Activated B cell treated with CpG ODN at 0.5 μM for 24 hours (primary cell): ENCODE measurements around the gene BSPH1. TPM values are rescaled to one million over a fixed set of nuclear protein-coding genes. Genes with fewer than 3 reads are reported as not detected.
"Not testable (repeated sequence)": the region's sequence is repeated elsewhere in the genome, so short reads cannot be mapped to it uniquely, and the experiment has no call there.

Experiments
- ATAC-seq: fragments of 200-7000 bp; cut with Tn5 transposase; one replicate; pipeline ENCODE4 v1.10.0; 2021; ENCODE audit warnings: low read depth, mild to moderate bottlenecking, moderate library complexity
- CTCF ChIA-PET: fragments of 350-600 bp; sonication (Branson Sonifier 250); formaldehyde crosslinking; loops from one replicate; lab custom pipeline; 2021; ENCODE audit warnings: antibody characterized with exemption; lab: Charles Lee
- POLR2A ChIA-PET: fragments of 350-600 bp; sonication (Branson Sonifier 250); formaldehyde crosslinking; loops from one replicate; lab custom pipeline; 2021; ENCODE audit warnings: antibody characterized with exemption; lab: Charles Lee
- DNase-seq: peaks from one replicate; pipeline ENCODE4 v3.0.0; 2022
- H3K27ac Mint-ChIP-seq: one replicate; pipeline ENCODE4 v1.8.0; 2020; ENCODE audit warnings: mixed read lengths
- H3K27me3 Mint-ChIP-seq: one replicate; pipeline ENCODE4 v1.8.0; 2021; ENCODE audit warnings: mixed read lengths
- H3K36me3 Mint-ChIP-seq: one replicate; pipeline ENCODE4 v1.8.0; 2021; ENCODE audit warnings: low read depth, mixed read lengths
- H3K4me1 Mint-ChIP-seq: one replicate; pipeline ENCODE4 v1.8.0; 2021; ENCODE audit warnings: mixed read lengths
- H3K4me3 Mint-ChIP-seq: one replicate; pipeline ENCODE4 v1.8.0; 2020; ENCODE audit warnings: mild to moderate bottlenecking, mixed read lengths
- H3K9me3 Mint-ChIP-seq: one replicate; pipeline ENCODE4 v1.8.0; 2020; ENCODE audit warnings: mixed read lengths
- intact Hi-C: fragments of 100-400 bp; cut with micrococcal nuclease; formaldehyde crosslinking; loops from one replicate; pipeline ENCODE4 v1.15.1; 2024
- total RNA-seq: library from RNA; stranded (reverse); gene quantifications from 2 replicates; pipeline ENCODE4 v1.2.3, GENCODE V29; 2022
- TF ChIP-seq, protein P1 (sequence below): fragments of 200-600 bp; IDR thresholded peaks from one replicate; pipeline ENCODE4 v1.8.0; 2022; ENCODE audit warnings: antibody characterized with exemption, mild to moderate bottlenecking

The BSPH1 gene
- total RNA-seq, 1 donor from 2014 or later: not detected

DNA sequence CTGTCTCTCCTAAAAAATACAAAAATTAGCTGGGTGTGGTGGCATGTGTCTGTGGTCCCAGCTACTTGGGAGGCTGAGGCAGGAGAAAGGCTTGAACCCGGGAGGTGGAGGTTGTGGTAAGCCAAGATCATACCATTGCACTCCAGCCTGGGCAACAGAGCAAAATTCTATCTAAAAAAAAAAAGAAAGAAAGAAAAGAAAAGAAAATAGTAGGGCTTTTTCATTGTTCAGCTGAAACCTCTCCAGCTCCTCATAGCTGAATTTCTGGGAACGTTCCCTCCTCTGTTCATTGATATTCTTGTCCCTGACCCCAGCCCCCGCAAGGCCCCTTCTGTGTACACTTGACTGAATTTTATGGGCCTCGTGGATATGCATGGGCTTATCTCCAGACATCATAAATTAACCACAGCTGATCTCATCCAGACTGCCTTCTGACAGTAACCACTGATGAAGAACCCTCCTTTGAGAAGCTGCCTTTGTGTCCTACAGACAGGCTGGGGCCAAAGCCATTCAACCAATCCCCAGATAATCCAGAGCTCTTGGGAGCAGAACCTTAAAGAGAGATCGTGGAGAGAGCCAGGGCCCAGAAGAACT lies 2.3 kb upstream of the BSPH1 start, which contains the start of gene ELSPBP1:
Gene ELSPBP1, plus strand, starts transcription at position 424 of the 594 bp plus-strand sequence. CDS start 14,036 bp downstream, outside the sequence.
- no peak for ATAC-seq
- peaks cover 8% of the 10 kb centered on the region for H3K27me3 Mint-ChIP-seq
- POLR2A ChIA-PET: no interaction called here
- no peaks in the 10 kb centered on the region for H3K4me1 Mint-ChIP-seq
- CTCF ChIA-PET: no interaction called here
- no peak within 1 kb of the TSS for H3K27ac Mint-ChIP-seq
- H3K36me3 Mint-ChIP-seq: no peaks in the 10 kb centered on the region
- no peaks in the 10 kb centered on the region for H3K9me3 Mint-ChIP-seq
- intact Hi-C loops: no loop called here
- TF ChIP-seq, protein P1, sequence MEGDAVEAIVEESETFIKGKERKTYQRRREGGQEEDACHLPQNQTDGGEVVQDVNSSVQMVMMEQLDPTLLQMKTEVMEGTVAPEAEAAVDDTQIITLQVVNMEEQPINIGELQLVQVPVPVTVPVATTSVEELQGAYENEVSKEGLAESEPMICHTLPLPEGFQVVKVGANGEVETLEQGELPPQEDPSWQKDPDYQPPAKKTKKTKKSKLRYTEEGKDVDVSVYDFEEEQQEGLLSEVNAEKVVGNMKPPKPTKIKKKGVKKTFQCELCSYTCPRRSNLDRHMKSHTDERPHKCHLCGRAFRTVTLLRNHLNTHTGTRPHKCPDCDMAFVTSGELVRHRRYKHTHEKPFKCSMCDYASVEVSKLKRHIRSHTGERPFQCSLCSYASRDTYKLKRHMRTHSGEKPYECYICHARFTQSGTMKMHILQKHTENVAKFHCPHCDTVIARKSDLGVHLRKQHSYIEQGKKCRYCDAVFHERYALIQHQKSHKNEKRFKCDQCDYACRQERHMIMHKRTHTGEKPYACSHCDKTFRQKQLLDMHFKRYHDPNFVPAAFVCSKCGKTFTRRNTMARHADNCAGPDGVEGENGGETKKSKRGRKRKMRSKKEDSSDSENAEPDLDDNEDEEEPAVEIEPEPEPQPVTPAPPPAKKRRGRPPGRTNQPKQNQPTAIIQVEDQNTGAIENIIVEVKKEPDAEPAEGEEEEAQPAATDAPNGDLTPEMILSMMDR: no peak
- no peak within 1 kb of the TSS for H3K4me3 Mint-ChIP-seq
- no peak for DNase-seq

- no peak overlapping the region for H3K4me3 Mint-ChIP-seq
- no peak overlapping the region for H3K27ac Mint-ChIP-seq
- H3K36me3 Mint-ChIP-seq: no peaks in the 10 kb centered on the region
- TF ChIP-seq, protein P1: no peak
- no peaks in the 10 kb centered on the region for H3K4me1 Mint-ChIP-seq
- H3K9me3 Mint-ChIP-seq: no peaks in the 10 kb centered on the region
- intact Hi-C loops: no loop called here
- ATAC-seq: no peak
- ChIA-PET POLR2A (no interaction called here), CTCF (no interaction called here)
- peaks cover 14% of the 10 kb centered on the region for H3K27me3 Mint-ChIP-seq
- DNase-seq: no peak
These were observed 670 bp downstream of the BSPH1 start for GRCh38 chr19:47991191-47991808.

DNA sequence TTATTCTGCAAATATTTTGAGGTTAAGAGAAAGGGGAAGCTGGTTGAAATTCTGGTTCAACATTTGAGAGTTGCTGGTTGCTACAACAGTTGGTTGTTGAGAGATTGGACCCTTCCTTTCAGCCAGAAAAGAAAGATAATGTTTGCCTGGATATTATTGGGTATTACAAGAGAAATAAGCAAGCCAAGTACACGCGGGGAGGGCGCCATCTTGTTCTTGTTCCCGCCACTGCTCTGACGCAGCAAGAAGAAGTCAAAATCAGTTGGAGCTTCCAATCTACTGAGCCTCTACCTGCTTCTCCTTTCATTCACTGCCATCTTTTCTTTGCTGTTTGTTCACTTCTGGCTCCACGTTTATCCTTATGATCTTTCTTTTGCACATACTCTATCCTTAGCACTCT lies 18.4 kb downstream of the BSPH1 start:
- no peak for DNase-seq
- POLR2A ChIA-PET: no interaction called here
- Mint-ChIP-seq H3K27me3 (peaks cover 28% of the 10 kb centered on the region), H3K27ac (no peak overlapping the region), H3K9me3 (peaks cover 4% of the 10 kb centered on the region), H3K4me3 (no peak overlapping the region), H3K4me1 (no peaks in the 10 kb centered on the region), H3K36me3 (no peaks in the 10 kb centered on the region)
- intact Hi-C loops: no loop called here
- CTCF ChIA-PET: no interaction called here
- TF ChIP-seq, protein P1: no peak
- no peak for ATAC-seq

GRCh38 chr19:47955936-47956335 lies 36.0 kb downstream of the BSPH1 start:
- H3K36me3 Mint-ChIP-seq, POLR2A ChIA-PET, H3K27me3 Mint-ChIP-seq, H3K4me3 Mint-ChIP-seq, H3K4me1 Mint-ChIP-seq, H3K27ac Mint-ChIP-seq, H3K9me3 Mint-ChIP-seq, ATAC-seq, DNase-seq, intact Hi-C loops, CTCF ChIA-PET: not testable (repeated sequence)

DNA sequence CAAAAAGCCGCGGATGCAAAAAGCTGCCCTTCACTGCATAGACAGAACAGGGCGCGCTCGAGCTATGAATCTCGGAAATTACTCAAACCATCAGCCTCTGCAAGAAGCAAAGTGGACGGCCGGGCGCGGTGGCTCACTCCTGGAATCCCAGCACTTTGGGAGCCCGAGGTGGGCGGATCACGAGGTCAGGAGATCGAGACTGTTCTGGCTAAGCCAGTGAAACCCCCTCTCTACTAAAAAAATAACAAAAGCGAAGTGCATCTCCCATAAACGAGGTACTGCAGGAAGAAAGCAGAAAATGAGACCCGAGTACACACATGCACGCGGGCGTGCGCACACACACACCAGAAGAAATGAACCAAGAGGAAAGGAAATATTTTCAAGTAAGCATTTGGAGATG lies 39.8 kb downstream of the BSPH1 start:
- H3K27ac Mint-ChIP-seq, CTCF ChIA-PET, H3K4me1 Mint-ChIP-seq, H3K27me3 Mint-ChIP-seq, H3K9me3 Mint-ChIP-seq, H3K36me3 Mint-ChIP-seq, DNase-seq, POLR2A ChIA-PET, H3K4me3 Mint-ChIP-seq, intact Hi-C loops, ATAC-seq: not testable (repeated sequence)

DNA sequence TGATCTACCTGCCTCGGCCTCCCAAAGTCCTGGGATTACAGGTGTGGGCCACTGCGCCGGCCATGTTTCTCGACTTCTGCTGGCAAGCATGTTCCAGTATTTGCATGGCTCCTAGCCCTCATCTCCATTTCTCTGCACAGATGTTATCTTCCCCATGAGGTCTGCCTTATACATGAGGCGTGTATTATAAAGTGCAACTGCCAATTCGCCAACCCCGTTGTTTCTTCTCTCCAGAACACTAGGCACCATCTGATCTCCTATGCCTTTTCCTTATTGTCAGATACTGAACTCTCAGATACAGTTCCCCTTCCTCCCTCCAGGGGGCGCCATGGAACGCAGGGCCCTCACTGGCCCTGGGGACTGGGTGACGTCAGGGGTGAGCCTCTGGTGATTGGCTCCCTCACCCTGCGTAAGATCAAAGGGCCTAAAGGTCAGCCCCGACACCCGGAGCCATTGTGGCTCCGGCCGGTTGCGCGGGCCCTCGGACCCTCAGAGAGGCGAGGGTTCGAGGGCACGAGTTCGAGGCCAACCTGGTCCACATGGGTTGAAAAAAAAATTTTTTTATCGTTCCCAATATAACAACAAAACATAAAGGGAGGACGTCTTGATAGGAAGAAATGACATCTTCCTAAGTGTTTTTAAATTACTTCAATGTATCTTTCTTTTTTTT lies 42.0 kb downstream of the BSPH1 start:
- POLR2A ChIA-PET, H3K4me1 Mint-ChIP-seq, CTCF ChIA-PET, H3K36me3 Mint-ChIP-seq, H3K27me3 Mint-ChIP-seq, intact Hi-C loops, H3K27ac Mint-ChIP-seq, H3K4me3 Mint-ChIP-seq, ATAC-seq, H3K9me3 Mint-ChIP-seq: not testable (repeated sequence)
- peak; percentile 30 for DNase-seq

DNA sequence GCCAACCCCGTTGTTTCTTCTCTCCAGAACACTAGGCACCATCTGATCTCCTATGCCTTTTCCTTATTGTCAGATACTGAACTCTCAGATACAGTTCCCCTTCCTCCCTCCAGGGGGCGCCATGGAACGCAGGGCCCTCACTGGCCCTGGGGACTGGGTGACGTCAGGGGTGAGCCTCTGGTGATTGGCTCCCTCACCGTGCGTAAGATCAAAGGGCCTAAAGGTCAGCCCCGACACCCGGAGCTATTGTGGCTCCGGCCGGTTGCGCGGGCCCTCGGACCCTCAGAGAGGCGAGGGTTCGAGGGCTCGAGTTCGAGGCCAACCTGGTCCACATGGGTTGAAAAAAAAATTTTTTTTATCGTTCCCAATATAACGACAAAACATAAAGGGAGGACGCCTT lies 63.4 kb downstream of the BSPH1 start:
- H3K27ac Mint-ChIP-seq, H3K9me3 Mint-ChIP-seq, intact Hi-C loops, ATAC-seq, H3K4me3 Mint-ChIP-seq, DNase-seq, POLR2A ChIA-PET, CTCF ChIA-PET, H3K36me3 Mint-ChIP-seq, H3K27me3 Mint-ChIP-seq, H3K4me1 Mint-ChIP-seq: not testable (repeated sequence)

DNA sequence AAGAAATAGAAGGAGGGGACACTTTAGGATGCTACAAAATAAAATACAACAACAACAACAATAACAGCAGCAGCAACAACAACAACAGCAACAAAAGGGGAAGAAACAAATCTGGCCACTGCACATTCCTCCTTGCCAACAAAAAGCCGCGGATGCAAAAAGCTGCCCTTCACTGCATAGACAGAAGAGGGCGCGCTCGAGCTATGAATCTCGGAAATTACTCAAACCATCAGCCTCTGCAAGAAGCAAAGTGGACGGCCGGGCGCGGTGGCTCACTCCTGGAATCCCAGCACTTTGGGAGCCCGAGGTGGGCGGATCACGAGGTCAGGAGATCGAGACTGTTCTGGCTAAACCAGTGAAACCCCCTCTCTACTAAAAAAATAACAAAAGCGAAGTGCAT lies 71.9 kb downstream of the BSPH1 start:
- CTCF ChIA-PET, H3K9me3 Mint-ChIP-seq, intact Hi-C loops, POLR2A ChIA-PET, ATAC-seq, H3K27ac Mint-ChIP-seq, H3K4me1 Mint-ChIP-seq, H3K4me3 Mint-ChIP-seq, H3K36me3 Mint-ChIP-seq, H3K27me3 Mint-ChIP-seq: not testable (repeated sequence)
- peak; percentile 74 for DNase-seq
